HG02938 (cell line): ENCODE results near the gene GPR179.

ENCODE experiments used
- ATAC-seq: cut with Tn5 transposase; IDR thresholded peaks from one replicate; pipeline ENCODE4 v1.9.1; 2021; ENCODE audit warnings: mild to moderate bottlenecking, moderate library complexity; ENCODE audit not compliant: unreplicated experiment

GPR179 gene

GRCh38 chr17:38343608-38344419, at the start of gene GPR179:
TSS of gene GPR179 (minus strand) at chr17:38343956. CDS start at chr17:38343789, 167 bp downstream.
- no peak for ATAC-seq

DNA sequence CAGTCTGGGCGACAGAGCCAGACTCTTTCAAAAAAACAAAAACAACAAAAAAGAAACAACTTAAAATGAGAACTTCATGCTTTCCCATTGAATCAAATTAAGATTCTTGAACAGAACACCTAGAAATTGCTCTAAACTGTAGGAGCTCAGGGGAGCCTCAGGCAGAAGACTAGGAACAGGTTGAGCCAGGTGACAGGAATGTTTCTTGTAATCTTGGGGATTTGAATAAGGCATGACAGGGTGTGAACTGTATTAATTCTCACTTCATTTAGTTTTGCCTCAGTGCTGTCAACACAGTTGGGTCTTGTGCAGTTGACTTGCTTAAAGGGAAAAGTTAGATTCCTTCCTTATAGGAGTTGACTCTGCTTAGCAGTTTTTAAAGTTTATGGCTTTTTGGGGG, 35.7 kb upstream of the GPR179 start:
- ATAC-seq: no peak

- ATAC-seq: no peak
Measured at GRCh38 chr17:38369124-38369886, 25.5 kb upstream of the GPR179 start.

GRCh38 chr17:38364741-38365140, 21.0 kb upstream of the GPR179 start:
- no peak for ATAC-seq

DNA sequence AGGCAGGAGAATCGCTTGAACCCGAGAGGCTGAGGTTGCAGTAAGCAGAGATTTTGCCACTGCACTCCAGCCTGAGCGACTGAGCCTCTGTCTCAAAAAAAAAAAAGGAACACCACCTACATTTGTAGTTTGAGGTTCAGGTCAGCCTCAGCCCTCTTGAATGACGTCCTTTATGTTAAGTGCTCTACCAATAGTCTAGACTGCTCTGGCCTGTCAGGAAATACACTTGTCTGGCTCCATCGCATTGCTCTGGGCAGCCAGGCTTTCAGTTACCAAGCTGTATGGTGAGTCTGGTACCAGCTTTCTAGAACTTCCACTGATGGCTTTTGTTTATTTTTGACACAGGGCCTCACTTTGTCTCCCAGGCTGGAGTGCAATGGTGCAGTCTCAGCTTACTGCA, 19.3 kb upstream of the GPR179 start:
- no peak for ATAC-seq

- no peak for ATAC-seq
Measured at GRCh38 chr17:38361694-38362465, 18.1 kb upstream of the GPR179 start.

- ATAC-seq: no peak
Measured at GRCh38 chr17:38358586-38359513, 15.1 kb upstream of the GPR179 start.

GRCh38 chr17:38357486-38358123, 13.8 kb upstream of the GPR179 start:
- ATAC-seq: no peak

GRCh38 chr17:38355251-38355650, 11.5 kb upstream of the GPR179 start:
- no peak for ATAC-seq

DNA sequence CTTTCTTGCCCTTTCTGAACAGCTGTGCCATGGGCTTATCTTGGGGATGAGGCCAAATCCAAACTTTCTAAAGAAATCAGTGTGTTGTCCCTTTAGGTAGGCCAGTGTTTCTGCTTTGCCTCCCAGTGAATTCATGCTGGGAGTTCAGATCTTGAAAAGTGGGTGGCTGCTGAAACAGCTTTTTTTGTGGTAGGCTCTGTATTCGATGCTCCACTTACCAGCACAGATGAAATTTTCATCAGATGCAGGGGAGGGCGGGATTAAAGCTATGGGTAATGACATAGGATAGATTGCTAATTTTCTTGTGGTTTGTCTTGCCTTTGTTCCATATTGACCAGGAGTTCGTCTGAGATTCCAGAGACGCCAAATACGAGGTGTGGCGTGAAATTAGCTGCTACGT, 10.7 kb upstream of the GPR179 start:
- no peak for ATAC-seq

DNA sequence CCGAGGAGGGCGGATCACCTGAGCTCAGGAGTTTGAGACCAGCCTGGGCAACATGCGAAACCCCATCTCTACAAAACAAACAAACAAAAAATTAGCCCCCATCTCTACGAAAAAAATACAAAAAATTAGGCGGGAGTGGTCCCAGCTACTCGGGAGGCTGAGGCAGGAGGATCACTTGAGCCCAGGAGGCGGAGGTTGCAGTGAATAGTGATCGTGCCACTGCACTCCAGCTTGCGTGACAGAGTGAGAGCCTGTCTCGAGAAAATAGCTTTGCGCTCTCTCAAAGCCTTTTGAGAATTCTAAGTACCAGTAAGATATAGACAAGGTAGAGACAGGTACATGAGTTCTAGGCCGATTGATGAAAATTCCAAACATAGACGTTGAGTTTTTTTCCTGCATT, 9.9 kb upstream of the GPR179 start:
- no peak for ATAC-seq

GRCh38 chr17:38353086-38353604, 9.4 kb upstream of the GPR179 start:
- no peak for ATAC-seq

GRCh38 chr17:38352245-38353085, 8.7 kb upstream of the GPR179 start:
- ATAC-seq: peak; percentile 17

GRCh38 chr17:38351412-38352222, 7.9 kb upstream of the GPR179 start, which contains the start of gene SOCS7:
TSS of gene SOCS7 (plus strand) at chr17:38351844. CDS start at chr17:38352053, 209 bp downstream.
- peak; percentile 82 for ATAC-seq

GRCh38 chr17:38350035-38350434, 6.3 kb upstream of the GPR179 start:
- ATAC-seq: no peak

- no peak for ATAC-seq
Measured at GRCh38 chr17:38349097-38349730, 5.5 kb upstream of the GPR179 start.

- no peak for ATAC-seq
Measured at GRCh38 chr17:38345743-38346142, 2.0 kb upstream of the GPR179 start.
